GM23248 (cell line): ENCODE data around the gene ATP5F1D. TPM values are rescaled to one million over a fixed set of nuclear protein-coding genes. Genes with fewer than 3 reads are reported as not detected.

Experiments
- DNase-seq: peaks from one replicate; pipeline ENCODE4 v3.0.0-alpha.2; 2015
- H2AFZ ChIP-seq: fragments of 200-600 bp; sonication (generic); 2 replicates; pipeline ENCODE4 v1.6.1; 2016; ENCODE audit warnings: antibody characterized with exemption
- H3F3A ChIP-seq: fragments of 200-600 bp; sonication (generic); 2 replicates; pipeline ENCODE4 v1.6.1; 2016; ENCODE audit warnings: mild to moderate bottlenecking, antibody characterized with exemption, mixed run types; ENCODE audit not compliant: insufficient read depth
- H3K27ac ChIP-seq: fragments of 200-600 bp; sonication (generic); 2 replicates; pipeline ENCODE4 v1.5.1; 2016; ENCODE audit warnings: mild to moderate bottlenecking
- H3K27me3 ChIP-seq: fragments of 200-600 bp; sonication (generic); replicated peaks from 2 replicates; pipeline ENCODE4 v1.6.1; 2016; ENCODE audit warnings: mild to moderate bottlenecking; ENCODE audit not compliant: insufficient read depth
- H3K36me3 ChIP-seq: fragments of 200-600 bp; sonication (generic); 2 replicates; pipeline ENCODE4 v1.6.1; 2016; ENCODE audit warnings: low read depth, mild to moderate bottlenecking
- H3K4me1 ChIP-seq: fragments of 200-600 bp; sonication (generic); 2 replicates; pipeline ENCODE4 v1.6.1; 2016; ENCODE audit warnings: mild to moderate bottlenecking; ENCODE audit not compliant: insufficient read depth
- H3K4me2 ChIP-seq: fragments of 200-600 bp; sonication (generic); one replicate; pipeline ENCODE4 v1.6.1; 2016; ENCODE audit warnings: mild to moderate bottlenecking; ENCODE audit not compliant: unreplicated experiment
- H3K4me3 ChIP-seq: fragments of 200-600 bp; sonication (generic); 2 replicates; pipeline ENCODE4 v1.5.1; 2016; ENCODE audit warnings: mild to moderate bottlenecking
- H3K79me2 ChIP-seq: fragments of 200-600 bp; sonication (generic); 2 replicates; pipeline ENCODE4 v1.6.1; 2016; ENCODE audit warnings: mild to moderate bottlenecking; ENCODE audit not compliant: insufficient read depth
- H3K9ac ChIP-seq: fragments of 200-600 bp; sonication (generic); 2 replicates; pipeline ENCODE4 v1.6.1; 2016; ENCODE audit warnings: mild to moderate bottlenecking
- H3K9me2 ChIP-seq: fragments of 200-600 bp; sonication (generic); 2 replicates; pipeline ENCODE4 v1.6.1; 2016; ENCODE audit warnings: mixed run types, mild to moderate bottlenecking, moderate library complexity; ENCODE audit not compliant: insufficient read depth
- H3K9me3 ChIP-seq: fragments of 200-600 bp; sonication (generic); one replicate; pipeline ENCODE4 v1.6.1; 2017; ENCODE audit warnings: low read depth
- H4K20me1 ChIP-seq: fragments of 200-600 bp; sonication (generic); 2 replicates; pipeline ENCODE4 v1.6.0; 2016; ENCODE audit not compliant: insufficient read depth
- EZH2 ChIP-seq: fragments of 200-600 bp; sonication (generic); IDR thresholded peaks from 2 replicates; pipeline ENCODE4 v1.6.1; 2018; ENCODE audit warnings: antibody characterized with exemption, mild to moderate bottlenecking; ENCODE audit not compliant: insufficient read depth, poor library complexity, severe bottlenecking
- EZH2phosphoT487 ChIP-seq: fragments of 200-600 bp; sonication (generic); IDR thresholded peaks from 2 replicates; pipeline ENCODE4 v1.6.1; 2018; ENCODE audit warnings: antibody characterized with exemption, moderate library complexity, mild to moderate bottlenecking, low read depth; ENCODE audit not compliant: insufficient read depth
- WGBS, 2 experiments: methylation state at CpG; one replicate each; pipeline ENCODE4 v1.1.6; 2015 to 2017; ENCODE audit warnings: low lambda C conversion rate in 2 of 2, low coverage in 1 of 2; ENCODE audit errors: missing lambda C conversion rate in 2 of 2; 5-methylcytosine and 5-hydroxymethylcytosine counted together
- in situ Hi-C: fragments of 300-500 bp; cut with MboI; formaldehyde crosslinking; loops from 2 replicates; pipeline ENCODE4 v1.15.0; 2020
- polyA plus RNA-seq: library from polyadenylated mRNA; unstranded; fragments of >200 nt; fragmentation: Nextera tagmentation; extraction: Ambion mirVana; gene quantifications from 2 replicates; pipeline ENCODE4 v1.2.1, GENCODE V29; 2016
- total RNA-seq: library from RNA; depleted of rRNA; stranded (reverse); fragments of >200 nt; shearing (Covaris generic); gene quantifications from 2 replicates; pipeline ENCODE4 v1.2.3, GENCODE V29; 2014

Gene ATP5F1D
- total and polyA plus RNA-seq, 2 experiments from 2014 or later: 38.9 to 287 TPM

GRCh38 chr19:1281569-1282287 lies 40.2 kb downstream of the ATP5F1D start:
- peaks cover 24% of the 10 kb centered on the region for H3K27me3 ChIP-seq
- H3K79me2 ChIP-seq: peaks cover 3% of the 10 kb centered on the region
- in situ Hi-C loops: no loop called here
- H2AFZ ChIP-seq: no peak overlapping the region
- 0 out of 2 replicates have a peak, but pooled peaks cover 5% of the 10 kb centered on the region for H3F3A ChIP-seq
- no peaks in the 10 kb centered on the region for H3K9me2 ChIP-seq
- H3K27ac ChIP-seq: no peak overlapping the region
- 62 to 70% methylated on average over 12 to 15 of the region's 15 CpGs for WGBS, 2 experiments
- no peak overlapping the region for H3K4me3 ChIP-seq
- TF ChIP-seq EZH2phosphoT487: no peak
- TF ChIP-seq EZH2: no peak
- H3K36me3 ChIP-seq: no peaks in the 10 kb centered on the region
- H4K20me1 ChIP-seq: no peaks in the 10 kb centered on the region
- no peak overlapping the region for H3K9ac ChIP-seq
- H3K4me1 ChIP-seq: no peaks in the 10 kb centered on the region
- no peak for DNase-seq
- H3K9me3 ChIP-seq: no peaks in the 10 kb centered on the region
- H3K4me2 ChIP-seq: no peak overlapping the region

- no peak overlapping the region for H3K4me2 ChIP-seq
- H3K9me2 ChIP-seq: no peaks in the 10 kb centered on the region
- peaks cover 32% of the 10 kb centered on the region for H3K27me3 ChIP-seq
- no peak overlapping the region for H3K4me3 ChIP-seq
- no peak for DNase-seq
- 0 out of 2 replicates have a peak, but pooled peaks cover 5% of the 10 kb centered on the region for H3F3A ChIP-seq
- H2AFZ ChIP-seq: no peak overlapping the region
- no peak overlapping the region for H3K27ac ChIP-seq
- no peaks in the 10 kb centered on the region for H3K4me1 ChIP-seq
- no peaks in the 10 kb centered on the region for H3K9me3 ChIP-seq
- no peak overlapping the region for H3K9ac ChIP-seq
- H3K79me2 ChIP-seq: no peaks in the 10 kb centered on the region
- no peaks in the 10 kb centered on the region for H3K36me3 ChIP-seq
- in situ Hi-C loops: no loop called here
- WGBS, 2 experiments: 79 to 82% methylated on average over 17 to 18 of the region's 18 CpGs
- no peaks in the 10 kb centered on the region for H4K20me1 ChIP-seq
- TF ChIP-seq EZH2phosphoT487: no peak
- TF ChIP-seq EZH2: no peak
Measured at GRCh38 chr19:1282588-1283206, 41.1 kb downstream of the ATP5F1D start.

GRCh38 chr19:1283207-1283916 lies 41.8 kb downstream of the ATP5F1D start:
- no peaks in the 10 kb centered on the region for H4K20me1 ChIP-seq
- H3K27me3 ChIP-seq: peaks cover 38% of the 10 kb centered on the region
- no peaks in the 10 kb centered on the region for H3K4me1 ChIP-seq
- 64 to 75% methylated on average over 23 to 29 of the region's 29 CpGs for WGBS, 2 experiments
- no peaks in the 10 kb centered on the region for H3K9me2 ChIP-seq
- H3K9ac ChIP-seq: no peak overlapping the region
- H3K36me3 ChIP-seq: no peaks in the 10 kb centered on the region
- TF ChIP-seq EZH2 (no peak), EZH2phosphoT487 (no peak)
- no peak for DNase-seq
- no peak overlapping the region for H3K4me2 ChIP-seq
- no peak overlapping the region for H2AFZ ChIP-seq
- 0 out of 2 replicates have a peak, but pooled peaks cover 5% of the 10 kb centered on the region for H3F3A ChIP-seq
- in situ Hi-C loops: no loop called here
- no peak overlapping the region for H3K4me3 ChIP-seq
- H3K9me3 ChIP-seq: no peaks in the 10 kb centered on the region
- H3K27ac ChIP-seq: no peak overlapping the region
- no peaks in the 10 kb centered on the region for H3K79me2 ChIP-seq

GRCh38 chr19:1283917-1284292 lies 42.4 kb downstream of the ATP5F1D start:
- Histone ChIP-seq H3K9me2 (no peaks in the 10 kb centered on the region), H3K79me2 (no peaks in the 10 kb centered on the region), H3K36me3 (no peaks in the 10 kb centered on the region), H2AFZ (no peak overlapping the region), H3K4me3 (no peak overlapping the region), H3K27me3 (peaks cover 38% of the 10 kb centered on the region), H3K9me3 (no peaks in the 10 kb centered on the region), H4K20me1 (no peaks in the 10 kb centered on the region), H3K27ac (no peak overlapping the region), H3K9ac (no peak overlapping the region), H3K4me2 (no peak overlapping the region), H3K4me1 (no peaks in the 10 kb centered on the region), H3F3A (0 out of 2 replicates have a peak, but pooled peaks cover 5% of the 10 kb centered on the region)
- TF ChIP-seq EZH2phosphoT487: no peak
- TF ChIP-seq EZH2: no peak
- no peak for DNase-seq
- in situ Hi-C loops: no loop called here
- WGBS, 2 experiments: 63 to 75% methylated on average over 7 to 12 of the region's 12 CpGs
